GM21619 (cell line): Measurements from ENCODE around the gene NPY4R.
"Not testable (repeated sequence)": the region's sequence is repeated elsewhere in the genome, so short reads cannot be mapped to it uniquely, and the experiment has no call there.

Experiments used
- ATAC-seq: cut with Tn5 transposase; IDR thresholded peaks from one replicate; pipeline ENCODE4 v1.9.1; 2021; ENCODE audit not compliant: unreplicated experiment

The NPY4R gene

GRCh38 chr10:46465765-46466164 is at the start of gene NPY4R:
NPY4R (minus strand) TSS chr10:46465958; CDS start chr10:46462635, 3,323 bp downstream.
- ATAC-seq = not testable (repeated sequence)

- ATAC-seq = no peak
Observed at GRCh38 chr10:46515366-46515765, 49.6 kb upstream of the NPY4R start.

GRCh38 chr10:46514899-46515298 is 49.1 kb upstream of the NPY4R start:
- no peak for ATAC-seq

GRCh38 chr10:46514431-46514861 is 48.7 kb upstream of the NPY4R start:
- no peak for ATAC-seq

GRCh38 chr10:46513333-46513732 is 47.6 kb upstream of the NPY4R start:
- ATAC-seq = not testable (repeated sequence)

GRCh38 chr10:46512725-46513124 is 47.0 kb upstream of the NPY4R start:
- not testable (repeated sequence) for ATAC-seq

- ATAC-seq = not testable (repeated sequence)
Observed at GRCh38 chr10:46512002-46512401, 46.2 kb upstream of the NPY4R start.

GRCh38 chr10:46499990-46500389 is 34.2 kb upstream of the NPY4R start:
- ATAC-seq = not testable (repeated sequence)

- not testable (repeated sequence) for ATAC-seq
Observed at GRCh38 chr10:46498985-46499703, 33.4 kb upstream of the NPY4R start.

GRCh38 chr10:46497878-46498277 is 32.1 kb upstream of the NPY4R start:
- ATAC-seq = not testable (repeated sequence)

- ATAC-seq = not testable (repeated sequence)
Observed at GRCh38 chr10:46497401-46497800, 31.6 kb upstream of the NPY4R start.

GRCh38 chr10:46491364-46492114 is 25.8 kb upstream of the NPY4R start:
- not testable (repeated sequence) for ATAC-seq

GRCh38 chr10:46490285-46490684 is 24.5 kb upstream of the NPY4R start:
- not testable (repeated sequence) for ATAC-seq

- not testable (repeated sequence) for ATAC-seq
Observed at GRCh38 chr10:46486459-46486858, 20.7 kb upstream of the NPY4R start.

GRCh38 chr10:46474746-46475320 is 9.1 kb upstream of the NPY4R start:
- ATAC-seq = not testable (repeated sequence)

GRCh38 chr10:46473758-46474157 is 8.0 kb upstream of the NPY4R start:
- ATAC-seq = not testable (repeated sequence)

- ATAC-seq = not testable (repeated sequence)
Observed at GRCh38 chr10:46470134-46470533, 4.4 kb upstream of the NPY4R start.

GRCh38 chr10:46468119-46468809 is 2.5 kb upstream of the NPY4R start:
- ATAC-seq = not testable (repeated sequence)

GRCh38 chr10:46463608-46464007 is 2.1 kb downstream of the NPY4R start:
- not testable (repeated sequence) for ATAC-seq

- ATAC-seq = not testable (repeated sequence)
Observed at GRCh38 chr10:46462276-46462675, 3.5 kb downstream of the NPY4R start.

GRCh38 chr10:46459579-46459978 is 6.2 kb downstream of the NPY4R start:
- ATAC-seq = not testable (repeated sequence)
